HT1080 (cell line): Measurements from ENCODE around the gene TMED8. TPM values are rescaled to one million over a fixed set of nuclear protein-coding genes. Genes with fewer than 3 reads are reported as not detected.
"Not testable (repeated sequence)": the region's sequence is repeated elsewhere in the genome, so short reads cannot be mapped to it uniquely, and the experiment has no call there.

Experiments used
- DNase-seq: peaks from one replicate; pipeline ENCODE4 v3.0.0-alpha.2; 2015; ENCODE audit warnings: low read depth
- total RNA-seq: library from RNA; depleted of rRNA; stranded (reverse); fragments of >200 nt; shearing (Covaris generic); gene quantifications from 2 replicates; pipeline ENCODE4 v1.2.3, GENCODE V29; 2014

Gene TMED8
- total RNA-seq, 1 experiment from 2014 or later, result 13.7 TPM

GRCh38 chr14:77364146-77364545 is 12.7 kb downstream of the TMED8 start:
- DNase-seq, result no peak

- no peak for DNase-seq
These were observed 17.3 kb downstream of the TMED8 start for GRCh38 chr14:77359626-77360025.

- DNase-seq, result no peak
These were observed 20.0 kb downstream of the TMED8 start for GRCh38 chr14:77356899-77357298.

- DNase-seq, result peak; percentile 24
These were observed 21.1 kb downstream of the TMED8 start for GRCh38 chr14:77355811-77356210.

- DNase-seq, result no peak
These were observed 23.3 kb downstream of the TMED8 start for GRCh38 chr14:77353469-77354141.

- no peak for DNase-seq
These were observed 29.1 kb downstream of the TMED8 start for GRCh38 chr14:77347751-77348150.

GRCh38 chr14:77346495-77346894 is 30.4 kb downstream of the TMED8 start:
- DNase-seq, result no peak

- DNase-seq, result no peak
These were observed 32.4 kb downstream of the TMED8 start for GRCh38 chr14:77344377-77344996.

GRCh38 chr14:77343662-77344061 is 33.2 kb downstream of the TMED8 start:
- no peak for DNase-seq

GRCh38 chr14:77342726-77343397 is 34.0 kb downstream of the TMED8 start:
- DNase-seq, result no peak

- no peak for DNase-seq
These were observed 36.5 kb downstream of the TMED8 start for GRCh38 chr14:77340389-77340788.

GRCh38 chr14:77339407-77339806 is 37.5 kb downstream of the TMED8 start:
- no peak for DNase-seq

GRCh38 chr14:77338302-77338701 is 38.6 kb downstream of the TMED8 start:
- DNase-seq, result no peak

GRCh38 chr14:77337880-77338279 is 39.0 kb downstream of the TMED8 start:
- no peak for DNase-seq

- DNase-seq, result not testable (repeated sequence)
These were observed 39.6 kb downstream of the TMED8 start for GRCh38 chr14:77337255-77337654.

- no peak for DNase-seq
These were observed 41.3 kb downstream of the TMED8 start for GRCh38 chr14:77335576-77335975.

GRCh38 chr14:77329872-77330271 is 47.0 kb downstream of the TMED8 start:
- DNase-seq, result no peak

- no peak for DNase-seq
These were observed 49.8 kb downstream of the TMED8 start for GRCh38 chr14:77327111-77327510.

GRCh38 chr14:77325746-77326094 is 51.2 kb downstream of the TMED8 start:
- no peak for DNase-seq

GRCh38 chr14:77324816-77325745 is 51.8 kb downstream of the TMED8 start:
- no peak for DNase-seq

GRCh38 chr14:77324289-77324688 is 52.6 kb downstream of the TMED8 start:
- DNase-seq, result no peak

GRCh38 chr14:77323571-77323970 is 53.3 kb downstream of the TMED8 start:
- no peak for DNase-seq
